GM12872 (cell line): ENCODE results near the gene ZNF593OS.

Experiments
- CTCF ChIP-seq: IDR thresholded peaks from 3 replicates; pipeline ENCODE4 v1.5.1; 2011; ENCODE audit warnings: low read depth, mild to moderate bottlenecking, low read length, moderate library complexity; ENCODE audit not compliant: insufficient read depth

Gene ZNF593OS

GRCh38 chr1:26156285-26157038 lies 15.2 kb downstream of the ZNF593OS start:
- TF ChIP-seq CTCF: no peak

GRCh38 chr1:26155370-26156284 lies 16.0 kb downstream of the ZNF593OS start:
- TF ChIP-seq CTCF: no peak

GRCh38 chr1:26154750-26155149 lies 16.9 kb downstream of the ZNF593OS start:
- no peak for TF ChIP-seq CTCF

- TF ChIP-seq CTCF: no peak
These were observed 17.6 kb downstream of the ZNF593OS start for GRCh38 chr1:26153966-26154532.

- no peak for TF ChIP-seq CTCF
These were observed 22.7 kb downstream of the ZNF593OS start for GRCh38 chr1:26148887-26149286.

- no peak for TF ChIP-seq CTCF
These were observed 25.7 kb downstream of the ZNF593OS start for GRCh38 chr1:26145960-26146294.
